ENCODE results near the gene MSRB3. TPM values are rescaled to one million over a fixed set of nuclear protein-coding genes. Genes with fewer than 3 reads are reported as not detected.

Gene MSRB3
- total and polyA plus RNA-seq, 8 donors: 10.7 to 142 (median 27.8) TPM

DNA sequence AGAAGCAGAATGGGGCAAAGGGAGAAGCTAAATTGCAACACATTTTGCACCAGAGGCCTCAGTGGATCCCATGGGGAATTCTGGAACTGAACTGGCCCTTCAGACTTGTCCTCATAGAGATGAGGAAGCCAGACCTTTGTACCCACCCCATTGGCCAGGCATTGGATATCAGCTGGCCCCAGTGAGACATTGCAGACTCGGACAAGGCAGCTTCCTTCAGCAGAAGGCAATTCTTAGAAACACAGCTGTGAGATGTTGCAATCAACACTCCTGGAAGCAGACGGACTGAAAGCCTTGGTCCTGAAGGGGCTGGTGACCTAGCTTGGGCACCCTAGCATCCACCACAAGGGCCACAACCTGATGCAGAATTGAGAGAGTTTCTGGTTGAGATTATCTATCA is 218.1 kb downstream of the MSRB3 start:
- no peaks in the 10 kb centered on the region for H3K9me3 ChIP-seq
- H3K27me3 ChIP-seq: no peaks in the 10 kb centered on the region
- no peaks in the 10 kb centered on the region for H3K36me3 ChIP-seq
- WGBS, 5 donors: 54 to 67% (median 60%) methylated on average over 2 of the region's 2 CpGs
- H3K27ac ChIP-seq: no peak overlapping the region
- no peak overlapping the region for H3K4me3 ChIP-seq
- intact Hi-C loops (cut with DNase I; ENCODE audit: low total_unique reads): no loop called here
- peaks cover 5 to 13% (median 11%) of the 10 kb centered on the region in 4 donors for H3K4me1 ChIP-seq
- TF ChIP-seq POLR2AphosphoS5 (IDR thresholded peaks at IDR 0.05) (no peak), CTCF (IDR thresholded peaks at IDR 0.05) (no peak), POLR2A (IDR thresholded peaks at IDR 0.05) (no peak), EP300 (IDR thresholded peaks at IDR 0.05) (no peak)
- no peak for DNase-seq

DNA sequence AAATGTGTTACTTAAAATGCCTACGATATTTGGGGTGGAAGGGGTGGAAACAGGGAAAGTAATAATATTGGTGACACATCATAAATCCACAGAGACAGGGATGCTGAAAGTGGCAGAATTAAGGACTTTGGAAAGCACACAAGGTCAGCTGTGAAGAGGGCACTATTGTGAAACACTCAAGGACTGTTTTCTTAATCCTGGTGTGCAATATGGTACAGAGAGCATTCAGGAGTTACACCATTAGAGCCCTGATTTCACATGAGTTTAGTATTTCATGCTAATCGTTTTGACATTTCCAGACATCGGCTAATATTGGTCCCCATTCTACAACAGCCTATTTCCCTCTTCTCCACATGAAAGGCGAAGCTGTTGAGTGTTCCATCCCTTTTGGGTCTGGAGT is 219.2 kb downstream of the MSRB3 start:
- 68 to 93% (median 89%) methylated on average over 4 of the region's 4 CpGs for WGBS, 5 donors
- Histone ChIP-seq H3K4me3 (no peak overlapping the region), H3K9me3 (no peaks in the 10 kb centered on the region), H3K27ac (no peak overlapping the region), H3K4me1 (peaks cover 5 to 14% (median 11%) of the 10 kb centered on the region in 4 donors), H3K27me3 (no peaks in the 10 kb centered on the region), H3K36me3 (no peaks in the 10 kb centered on the region)
- intact Hi-C loops (cut with DNase I; ENCODE audit: low total_unique reads): no loop called here
- no peak for TF ChIP-seq EP300 (IDR thresholded peaks at IDR 0.05)
- no peak for TF ChIP-seq POLR2A (IDR thresholded peaks at IDR 0.05)
- TF ChIP-seq POLR2AphosphoS5 (IDR thresholded peaks at IDR 0.05): no peak
- no peak for TF ChIP-seq CTCF (IDR thresholded peaks at IDR 0.05)
- DNase-seq: no peak

- Histone ChIP-seq H3K4me3 (no peak overlapping the region), H3K27ac (no peak overlapping the region), H3K4me1 (peaks cover 5 to 14% (median 11%) of the 10 kb centered on the region in 4 donors), H3K36me3 (no peaks in the 10 kb centered on the region), H3K27me3 (no peaks in the 10 kb centered on the region), H3K9me3 (no peaks in the 10 kb centered on the region)
- no peak for DNase-seq
- WGBS, 5 donors: 96 to 99% (median 97%) methylated on average over 7 of the region's 7 CpGs
- no peak for TF ChIP-seq POLR2A (IDR thresholded peaks at IDR 0.05)
- no peak for TF ChIP-seq CTCF (IDR thresholded peaks at IDR 0.05)
- no peak for TF ChIP-seq EP300 (IDR thresholded peaks at IDR 0.05)
- no peak for TF ChIP-seq POLR2AphosphoS5 (IDR thresholded peaks at IDR 0.05)
- intact Hi-C loops (cut with DNase I; ENCODE audit: low total_unique reads): no loop called here
These were observed 220.7 kb downstream of the MSRB3 start for GRCh38 chr12:65499167-65499566.

- H3K27ac ChIP-seq: no peak overlapping the region
- no peaks in the 10 kb centered on the region for H3K27me3 ChIP-seq
- TF ChIP-seq POLR2A (IDR thresholded peaks at IDR 0.05) (no peak), EP300 (IDR thresholded peaks at IDR 0.05) (no peak), CTCF (IDR thresholded peaks at IDR 0.05) (no peak), POLR2AphosphoS5 (IDR thresholded peaks at IDR 0.05) (no peak)
- H3K4me3 ChIP-seq: no peak overlapping the region
- no peaks in the 10 kb centered on the region for H3K36me3 ChIP-seq
- H3K4me1 ChIP-seq: peaks cover 5 to 14% (median 11%) of the 10 kb centered on the region in 4 donors
- no peak for DNase-seq
- intact Hi-C loops (cut with DNase I; ENCODE audit: low total_unique reads): no loop called here
- 52 to 67% (median 62%) methylated on average over 7 of the region's 7 CpGs for WGBS, 5 donors
- H3K9me3 ChIP-seq: no peaks in the 10 kb centered on the region
These were observed 221.8 kb downstream of the MSRB3 start for GRCh38 chr12:65500091-65500900.
